Measurements from ENCODE around the gene SGCA. TPM values are rescaled to one million over a fixed set of nuclear protein-coding genes. Genes with fewer than 3 reads are reported as not detected.
A peak's percentile ranks its signal among the peaks of the same experiment; 100 is the strongest.

Gene SGCA
- total and polyA plus RNA-seq, 10 of the 15 experiments (the other 5 are each of a cell fraction or from before 2014, with no cell fraction given): 0.13 to 2.2 (median 0.50) TPM; not detected in 2

- Histone ChIP-seq H3K27me3 (replicated peaks in 1 of 2; ENCODE audit: control insufficient read depth in 2 of 2, insufficient read depth in 2 of 2, low read length in 1 of 2) (no peaks in the 10 kb centered on the region), H3K4me3 (peak overlapping the region; percentile 95), H4K20me1 (ENCODE audit: control insufficient read depth, insufficient read depth) (peaks cover 6% of the 10 kb centered on the region), H3K79me2 (ENCODE audit: control insufficient read depth, insufficient read depth, low read length) (peaks cover 92% of the 10 kb centered on the region), H3K9ac (ENCODE audit: control insufficient read depth, insufficient read depth, low read length) (peak overlapping the region; percentile 92), H3K9me3 (replicated peaks; ENCODE audit: control insufficient read depth, insufficient read depth, low read length) (no peaks in the 10 kb centered on the region), H3K4me1 (ENCODE audit: control insufficient read depth, insufficient read depth, low read length) (peaks cover 44% of the 10 kb centered on the region), H3K4me2 (ENCODE audit: control insufficient read depth, insufficient read depth) (peak overlapping the region; percentile 96), H3K27ac (ENCODE audit: control insufficient read depth, insufficient read depth) (peak overlapping the region; percentile 89), H3K36me3 (ENCODE audit: control insufficient read depth in 2 of 2, insufficient read depth in 2 of 2, low read length in 1 of 2) (peaks cover 26 to 36% of the 10 kb centered on the region in 2 experiments), H2AFZ (ENCODE audit: control insufficient read depth, low read depth, low read length) (no peak overlapping the region)
- no peak for ATAC-seq
- BruUV-seq (replicated peaks): TSS peak; percentile 12
- no peak for DNase-seq (ENCODE audit: low read depth, low spot score)
- ChIA-PET CTCF (interaction anchor here (0.7 to 9.3 kb wide), 12 partner anchors 7 to 54 kb away, joined by 3 to 99 read pairs (median 4); partner anchors contain the start of gene PDK2), POLR2A (interaction anchor here (0.5 to 1.2 kb wide), 5 partner anchors 10 to 152 kb away, joined by 3 to 4 read pairs (median 4); no protein-coding TSS in a partner anchor), SMC1A (ENCODE audit: uncharacterized antibody, unreplicated experiment) (interaction anchor here (0.8 to 3.4 kb wide), 5 partner anchors 15 to 52 kb away, joined by 3 to 15 read pairs (median 5); partner anchors contain the start of gene PDK2), RAD21 (ENCODE audit: unreplicated experiment) (interaction anchor here (0.8 to 1.8 kb wide), 5 partner anchors 15 to 53 kb away, joined by 3 to 7 read pairs (median 4); no protein-coding TSS in a partner anchor)
- 14% methylated on average over 10 of the region's 10 CpGs for WGBS (ENCODE audit: insufficient coverage, insufficient replicate concordance, low lambda C conversion rate, missing lambda C conversion rate)
- FAIRE-seq: no peak
- in situ Hi-C loops (cut with MboI): no loop called here
- intact Hi-C loops (cut with micrococcal nuclease; ENCODE audit: unreplicated experiment): loop anchor here (5.0 kb wide), 1 partner anchor 49 kb away; the partner anchor contains the start of gene PDK2
- TF ChIP-seq NKRF (conservative IDR thresholded peaks at IDR 0.05) (peak; percentile 17; the same call in 1 of the 2 replicates), CTCF (IDR thresholded peaks at IDR 0.05 in 2 of 3, conservative IDR thresholded peaks at IDR 0.05 in 1 of 3; ENCODE audit: control insufficient read depth in 2 of 3, extremely low read depth in 1 of 3, insufficient read depth in 1 of 3, low read depth in 3 of 3, low read length in 3 of 3) (peak in 2 of 3 experiments; percentile 15 to 47; a peak in 3 of 6 replicates), MYC (IDR thresholded peaks at IDR 0.05; ENCODE audit: insufficient read depth, insufficient read length, insufficient replicate concordance, low read length, severe bottlenecking) (no peak)
Observed at GRCh38 chr17:50146230-50146926, 19.4 kb upstream of the SGCA start.

Data from GM12878 (cell line).